HPDE6-E6E7 (cell line): ENCODE data around the gene OSMR.

Experiments used
- DNase-seq: peaks from one replicate; pipeline ENCODE4 v3.0.0; 2011; ENCODE audit warnings: missing footprints; ENCODE audit errors: extremely low spot score

The OSMR gene

GRCh38 chr5:38925154-38925925 lies 79.5 kb downstream of the OSMR start:
- no peak for DNase-seq

- DNase-seq: no peak
These were observed 80.3 kb downstream of the OSMR start for GRCh38 chr5:38926121-38926520.

DNA sequence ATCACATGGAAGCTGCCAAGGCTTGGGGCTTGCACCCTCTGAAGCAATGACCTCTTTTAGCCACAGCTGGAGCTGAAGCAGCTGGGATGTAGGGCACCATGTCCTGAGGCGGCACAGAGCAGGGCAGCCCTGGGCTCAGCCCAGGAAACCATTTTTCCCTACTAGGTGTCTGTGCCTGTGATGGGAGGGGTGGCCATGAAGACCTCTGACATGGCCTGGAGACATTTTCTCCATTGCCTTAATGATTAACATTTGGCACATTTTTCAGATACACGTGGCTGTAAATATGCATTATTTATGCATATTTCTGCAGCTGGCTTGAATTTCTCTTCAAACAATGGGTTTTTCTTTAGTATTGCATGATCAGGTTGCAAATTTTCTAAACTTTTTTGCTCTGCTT lies 81.7 kb downstream of the OSMR start:
- DNase-seq: no peak

DNA sequence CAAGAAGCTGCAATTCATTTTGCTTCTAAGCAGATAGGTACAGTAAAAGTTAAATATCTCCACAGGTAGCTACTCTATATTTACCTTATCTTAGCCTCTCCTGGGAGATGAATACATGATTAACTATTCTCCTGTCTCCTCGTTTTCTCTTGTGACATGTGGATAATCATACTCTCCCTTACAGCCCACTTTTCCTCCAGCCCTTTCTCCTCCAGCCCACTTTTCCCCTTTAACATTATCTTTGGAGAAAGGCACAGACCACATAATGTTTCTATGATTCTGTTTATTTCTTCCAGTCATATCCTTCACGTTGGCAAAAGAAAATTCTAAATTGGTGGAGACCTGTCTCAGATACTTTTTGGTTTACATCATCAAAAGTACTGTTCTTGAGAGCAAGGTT lies 84.0 kb downstream of the OSMR start:
- no peak for DNase-seq

DNA sequence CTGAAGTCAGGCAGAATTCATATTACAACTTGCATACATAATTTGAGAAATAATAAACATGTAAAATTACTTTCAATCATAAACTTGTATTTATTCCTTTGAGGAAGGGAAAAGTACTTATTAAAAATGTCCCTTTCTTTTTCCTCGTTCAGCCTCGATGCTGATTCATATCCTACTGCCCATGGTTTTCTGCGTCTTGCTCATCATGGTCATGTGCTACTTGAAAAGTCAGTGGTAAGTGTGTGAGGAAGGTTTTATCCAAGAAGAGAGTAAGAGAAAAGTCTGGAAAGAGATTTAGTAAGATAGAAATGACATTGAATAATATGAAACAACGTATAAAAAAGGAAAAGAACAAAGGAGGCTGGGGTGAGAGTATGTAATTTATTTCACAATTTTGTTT lies 85.9 kb downstream of the OSMR start:
- no peak for DNase-seq

DNA sequence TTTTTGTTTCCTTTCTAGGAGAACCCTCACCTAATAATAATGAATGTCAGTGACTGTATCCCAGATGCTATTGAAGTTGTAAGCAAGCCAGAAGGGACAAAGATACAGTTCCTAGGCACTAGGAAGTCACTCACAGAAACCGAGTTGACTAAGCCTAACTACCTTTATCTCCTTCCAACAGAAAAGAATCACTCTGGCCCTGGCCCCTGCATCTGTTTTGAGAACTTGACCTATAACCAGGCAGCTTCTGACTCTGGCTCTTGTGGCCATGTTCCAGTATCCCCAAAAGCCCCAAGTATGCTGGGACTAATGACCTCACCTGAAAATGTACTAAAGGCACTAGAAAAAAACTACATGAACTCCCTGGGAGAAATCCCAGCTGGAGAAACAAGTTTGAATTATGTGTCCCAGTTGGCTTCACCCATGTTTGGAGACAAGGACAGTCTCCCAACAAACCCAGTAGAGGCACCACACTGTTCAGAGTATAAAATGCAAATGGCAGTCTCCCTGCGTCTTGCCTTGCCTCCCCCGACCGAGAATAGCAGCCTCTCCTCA lies 87.1 kb downstream of the OSMR start:
- DNase-seq: no peak

DNA sequence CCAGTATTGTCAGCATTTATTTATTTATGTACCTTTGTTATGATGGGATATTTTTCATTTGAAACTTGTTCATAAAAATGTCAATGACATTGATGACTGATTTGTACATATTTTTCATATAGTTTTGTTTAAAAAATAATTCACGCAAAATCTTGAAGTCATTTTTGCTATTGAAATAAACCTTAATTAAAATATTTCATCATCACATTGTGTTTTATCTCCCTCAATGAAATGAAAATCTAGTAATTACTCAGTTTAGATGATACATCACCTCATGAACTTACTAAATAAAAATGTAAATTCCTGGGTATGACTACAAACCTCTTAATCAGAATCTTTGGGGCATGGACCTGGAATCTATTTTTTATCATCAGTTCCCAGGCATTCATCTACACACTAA lies 89.6 kb downstream of the OSMR start:
- no peak for DNase-seq

DNA sequence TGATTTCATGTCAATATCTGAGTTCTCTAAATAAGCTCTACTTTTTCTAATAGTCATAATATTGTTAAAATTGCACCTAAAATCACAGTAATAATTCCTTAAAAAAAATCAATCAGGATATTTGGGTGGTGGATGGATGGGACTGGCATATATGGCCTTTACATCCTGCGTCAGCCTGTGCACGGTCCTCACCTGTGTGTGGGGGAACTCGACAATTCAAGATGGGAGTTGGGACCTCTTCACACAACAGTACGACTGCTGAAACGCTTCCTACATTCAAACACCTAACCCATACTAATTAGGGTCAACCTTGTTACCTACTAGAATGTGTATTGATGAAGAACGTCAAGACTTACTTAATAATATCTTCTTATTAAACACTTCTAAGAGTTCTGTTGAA lies 90.5 kb downstream of the OSMR start:
- DNase-seq: no peak

GRCh38 chr5:38938424-38938823 lies 92.6 kb downstream of the OSMR start:
- no peak for DNase-seq

GRCh38 chr5:38938973-38939372 lies 93.2 kb downstream of the OSMR start:
- no peak for DNase-seq

DNA sequence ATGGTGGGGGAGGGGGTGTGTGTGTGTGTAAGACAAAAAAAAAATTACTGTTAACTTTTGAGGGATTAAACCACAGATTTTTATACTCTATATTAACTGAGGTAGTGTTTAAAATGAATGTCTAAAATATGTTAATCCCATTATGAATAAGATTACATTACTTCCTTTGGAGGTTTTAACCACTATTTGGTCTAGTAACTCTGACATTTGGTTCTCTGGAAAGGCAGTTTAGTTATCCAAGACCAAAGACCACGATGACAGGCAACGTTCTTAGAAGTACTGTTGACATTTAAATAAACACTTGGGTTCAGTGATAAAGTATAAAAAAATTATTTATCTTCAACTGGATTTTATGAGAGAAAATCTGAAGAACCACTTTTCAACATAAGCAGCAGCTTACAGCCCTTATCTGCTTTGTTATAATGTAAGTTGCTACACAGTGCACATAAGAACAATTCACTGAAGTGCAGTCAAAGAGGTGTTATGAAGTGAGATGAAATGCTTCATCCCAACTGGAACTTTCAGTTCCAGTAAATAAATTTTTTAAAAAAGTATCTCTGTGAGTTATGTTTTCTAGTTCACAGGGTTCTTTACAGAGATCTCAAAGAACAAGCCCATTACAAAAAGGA lies 94.5 kb downstream of the OSMR start:
- no peak for DNase-seq

DNA sequence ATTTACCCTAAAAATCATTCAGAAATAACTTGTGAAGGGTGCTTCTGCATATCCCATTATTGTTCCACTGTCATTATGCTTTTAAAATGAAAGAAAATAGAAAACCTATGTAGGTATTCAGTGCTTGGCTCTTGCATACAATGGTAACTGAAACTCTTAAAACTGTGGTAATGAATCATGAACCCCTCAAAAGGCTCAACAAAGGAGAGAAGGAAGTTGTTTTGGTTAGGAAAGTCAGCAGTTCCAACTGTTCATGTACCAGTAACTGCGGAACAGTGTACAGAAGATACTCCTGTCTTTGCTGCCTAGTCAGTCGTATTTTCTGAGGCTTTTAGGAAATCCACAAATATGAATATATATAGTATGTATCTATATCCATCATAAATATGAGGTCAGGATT lies 96.1 kb downstream of the OSMR start:
- no peak for DNase-seq

DNA sequence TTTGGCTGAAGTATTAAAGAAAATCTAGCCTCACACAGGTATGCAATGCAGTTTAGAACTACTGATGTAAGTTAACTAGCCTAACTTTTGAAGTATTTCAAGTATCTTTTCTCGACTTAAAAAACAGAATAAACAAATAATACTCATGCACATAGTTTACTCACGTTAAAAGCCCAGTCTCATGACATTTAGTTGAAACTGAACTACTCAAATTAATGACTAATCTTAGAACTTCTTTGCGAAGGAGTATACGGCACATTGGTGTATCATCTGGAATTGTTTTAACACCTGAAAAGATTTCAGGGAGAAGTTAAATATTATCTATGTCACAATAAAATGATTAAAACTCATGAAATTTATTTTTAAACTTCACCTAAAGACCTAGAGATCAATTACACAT lies 98.5 kb downstream of the OSMR start:
- no peak for DNase-seq

- DNase-seq: no peak
These were observed 102.7 kb downstream of the OSMR start for GRCh38 chr5:38948501-38948900.

GRCh38 chr5:38953426-38954012 lies 107.7 kb downstream of the OSMR start:
- DNase-seq: no peak

- DNase-seq: no peak
These were observed 115.9 kb downstream of the OSMR start for GRCh38 chr5:38961691-38962090.

DNA sequence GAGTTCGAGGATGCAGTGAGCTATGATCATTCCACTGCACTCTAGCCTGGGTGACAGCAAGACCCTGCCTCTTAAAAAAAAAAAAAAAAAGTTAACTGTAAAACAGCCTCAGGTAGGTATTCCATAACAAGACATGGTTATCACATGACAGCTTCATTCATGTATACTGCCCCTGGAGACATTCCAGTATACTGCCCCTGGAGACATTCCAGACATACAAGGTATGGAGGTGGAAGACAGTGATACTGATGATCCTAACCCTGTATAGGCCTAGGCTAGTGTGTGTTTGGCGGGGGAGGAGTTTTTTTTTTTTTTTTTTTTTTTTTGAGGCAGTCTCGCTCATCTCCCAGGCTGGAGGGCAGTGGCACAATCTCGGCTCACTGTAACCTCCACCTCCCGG lies 122.9 kb downstream of the OSMR start:
- DNase-seq: no peak

DNA sequence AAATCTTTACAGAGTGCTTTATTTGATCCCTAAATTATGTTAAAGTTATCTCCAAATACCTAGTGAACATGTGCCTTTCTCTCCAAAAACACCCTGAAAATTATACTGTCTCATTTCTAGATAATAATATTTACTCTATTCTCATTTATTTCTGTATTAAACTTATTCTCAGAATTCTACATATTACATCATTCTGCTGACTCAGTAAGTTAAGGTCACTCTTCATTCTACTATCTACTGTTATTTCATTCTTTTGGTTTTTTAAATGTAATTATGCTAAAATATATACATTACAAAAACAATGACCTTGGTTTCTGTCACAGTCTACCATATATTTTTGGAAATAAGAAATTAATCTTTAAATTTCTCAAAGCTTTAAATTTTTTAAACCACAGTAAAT lies 132.2 kb downstream of the OSMR start:
- no peak for DNase-seq

GRCh38 chr5:38979535-38979934 lies 133.7 kb downstream of the OSMR start:
- no peak for DNase-seq
